K562 (cell line): Measurements from ENCODE around the gene CDK4. TPM values are rescaled to one million over a fixed set of nuclear protein-coding genes. Genes with fewer than 3 reads are reported as not detected.

Experiments
- ARNT ChIP-seq, 2 experiments: fragments of 450-650 bp; IDR thresholded peaks; 2 replicates each; pipeline ENCODE4 v1.6.1; 2016; ENCODE audit warnings: mild to moderate bottlenecking in 1 of 2
- ETV1 ChIP-seq: fragments of 450-650 bp; conservative IDR thresholded peaks from 2 replicates; pipeline ENCODE4 v1.6.1; 2016; ENCODE audit warnings: missing genetic modification characterization, control low read depth, low read depth, missing compliant biosample characterization
- HDAC1 ChIP-seq, 2 experiments: fragments of 450-650 bp; IDR thresholded peaks; 2 replicates each; pipeline ENCODE4 v1.6.1; 2016 to 2017; ENCODE audit warnings: inconsistent platforms in 1 of 2, mild to moderate bottlenecking in 1 of 2, moderate library complexity in 1 of 2
- HDAC2 ChIP-seq: fragments of 450-650 bp; IDR thresholded peaks from 2 replicates; pipeline ENCODE4 v1.6.1; 2016; ENCODE audit warnings: mild to moderate bottlenecking
- KLF1 ChIP-seq: fragments of 450-650 bp; IDR thresholded peaks from 2 replicates; pipeline ENCODE4 v1.6.1; 2016; ENCODE audit warnings: missing genetic modification characterization, missing compliant biosample characterization
- MXI1 ChIP-seq: IDR thresholded peaks from 2 replicates; pipeline ENCODE4 v1.6.1; 2011; ENCODE audit warnings: low read depth, mild to moderate bottlenecking, improper control_type of control experiment, low read length
- POLR2AphosphoS2 ChIP-seq: IDR thresholded peaks from 2 replicates; pipeline ENCODE4 v1.6.1; 2012; ENCODE audit warnings: low read length, improper control_type of control experiment
- POLR3G ChIP-seq: IDR thresholded peaks from 2 replicates; pipeline ENCODE4 v1.6.1; 2011; ENCODE audit not compliant: insufficient read length, insufficient replicate concordance; ENCODE audit errors: extremely low read depth
- SMARCE1 ChIP-seq: fragments of 450-650 bp; IDR thresholded peaks from 2 replicates; pipeline ENCODE4 v1.7.1; 2016; ENCODE audit warnings: mild to moderate bottlenecking
- SMC3 ChIP-seq: conservative IDR thresholded peaks from 2 replicates; pipeline ENCODE4 v1.6.1; 2011; ENCODE audit warnings: low read depth, low read length, improper control_type of control experiment; ENCODE audit not compliant: insufficient read depth
- TAF15 ChIP-seq: fragments of 200-400 bp; formaldehyde crosslinking; IDR thresholded peaks from 2 replicates; pipeline ENCODE4 v1.6.1; 2017; ENCODE audit warnings: mild to moderate bottlenecking, low read depth, low read length, moderate library complexity
- TBL1XR1 ChIP-seq, 2 experiments: IDR thresholded peaks; 2 replicates each; pipeline ENCODE4 v1.6.1; 2012; ENCODE audit warnings: improper control_type of control experiment in 2 of 2, low read length in 2 of 2, mild to moderate bottlenecking in 1 of 2
- TRIM24 ChIP-seq, 2 experiments: fragments of 450-650 bp; IDR thresholded peaks; 2 replicates each; pipeline ENCODE4 v1.6.1; 2016
- ZNF121 ChIP-seq: sonication (generic); formaldehyde crosslinking; conservative IDR thresholded peaks from 2 replicates; pipeline ENCODE4 v1.8.0; 2022; ENCODE audit warnings: missing genetic modification reagents
- ZNF134 ChIP-seq: fragments of 250-450 bp; sonication (Bioruptor Pico); conservative IDR thresholded peaks from 2 replicates; pipeline ENCODE4 v1.4.0; 2020
- ZNF140 ChIP-seq: fragments of 250-450 bp; sonication (Bioruptor Pico); IDR thresholded peaks from 2 replicates; pipeline ENCODE4 v1.8.0; 2021; ENCODE audit warnings: moderate library complexity, mild to moderate bottlenecking, inconsistent platforms
- polyA plus RNA-seq, 8 experiments: library from polyadenylated mRNA; depleted of rRNA in 4 of 8; stranded (reverse) in 5 of 8; unstranded in 3 of 8; fragments of >200 nt; fragmentation: Nextera tagmentation in 2 of 8; fragmentation: Illumina TruSeq in 1 of 8; extraction: Ambion mirVana in 2 of 8; extraction: Trizol in 1 of 8; gene quantifications; 2 replicates each; pipeline versions ENCODE4 v1.2.1 to v1.2.3, GENCODE V29; 2011 to 2014; ENCODE audit warnings: inconsistent platforms in 1 of 8, missing spikeins in 1 of 8
- total RNA-seq, 7 experiments: library from RNA; depleted of rRNA in 6 of 7; stranded (reverse); fragments of >200 nt in 6 of 7; fragmentation: Illumina TruSeq in 2 of 7; extraction: Trizol in 2 of 7; gene quantifications; 2 replicates each; pipeline versions ENCODE4 v1.2.1 to v1.2.3, GENCODE V29; 2011 to 2021; ENCODE audit warnings: low replicate concordance in 1 of 7
- TF ChIP-seq, protein P1 (sequence below): fragments of 250-450 bp; sonication (Bioruptor Pico); IDR thresholded peaks from 2 replicates; pipeline ENCODE4 v1.8.0; 2021; ENCODE audit warnings: mild to moderate bottlenecking, moderate library complexity
- TF ChIP-seq, protein P2 (sequence below): fragments of 250-450 bp; sonication (Bioruptor Pico); IDR thresholded peaks from 2 replicates; pipeline ENCODE4 v1.8.0; 2021; ENCODE audit warnings: moderate library complexity, mild to moderate bottlenecking, inconsistent platforms
- TF ChIP-seq, protein P3 (sequence below): fragments of 200-800 bp; sonication (Bioruptor generic); IDR thresholded peaks from 2 replicates; pipeline ENCODE4 v1.6.1; 2017; ENCODE audit warnings: missing genetic modification characterization, missing compliant biosample characterization
- TF ChIP-seq, protein P4 (sequence below): sonication (generic); formaldehyde crosslinking; IDR thresholded peaks from 2 replicates; pipeline ENCODE4 v1.8.0; 2023; ENCODE audit warnings: missing genetic modification reagents, mild to moderate bottlenecking, borderline replicate concordance

Gene CDK4
- total and polyA plus RNA-seq, 9 of the 15 experiments (the other 6 are each of a cell fraction or from before 2014, with no cell fraction given) = 37.8 to 436 (median 238) TPM

DNA sequence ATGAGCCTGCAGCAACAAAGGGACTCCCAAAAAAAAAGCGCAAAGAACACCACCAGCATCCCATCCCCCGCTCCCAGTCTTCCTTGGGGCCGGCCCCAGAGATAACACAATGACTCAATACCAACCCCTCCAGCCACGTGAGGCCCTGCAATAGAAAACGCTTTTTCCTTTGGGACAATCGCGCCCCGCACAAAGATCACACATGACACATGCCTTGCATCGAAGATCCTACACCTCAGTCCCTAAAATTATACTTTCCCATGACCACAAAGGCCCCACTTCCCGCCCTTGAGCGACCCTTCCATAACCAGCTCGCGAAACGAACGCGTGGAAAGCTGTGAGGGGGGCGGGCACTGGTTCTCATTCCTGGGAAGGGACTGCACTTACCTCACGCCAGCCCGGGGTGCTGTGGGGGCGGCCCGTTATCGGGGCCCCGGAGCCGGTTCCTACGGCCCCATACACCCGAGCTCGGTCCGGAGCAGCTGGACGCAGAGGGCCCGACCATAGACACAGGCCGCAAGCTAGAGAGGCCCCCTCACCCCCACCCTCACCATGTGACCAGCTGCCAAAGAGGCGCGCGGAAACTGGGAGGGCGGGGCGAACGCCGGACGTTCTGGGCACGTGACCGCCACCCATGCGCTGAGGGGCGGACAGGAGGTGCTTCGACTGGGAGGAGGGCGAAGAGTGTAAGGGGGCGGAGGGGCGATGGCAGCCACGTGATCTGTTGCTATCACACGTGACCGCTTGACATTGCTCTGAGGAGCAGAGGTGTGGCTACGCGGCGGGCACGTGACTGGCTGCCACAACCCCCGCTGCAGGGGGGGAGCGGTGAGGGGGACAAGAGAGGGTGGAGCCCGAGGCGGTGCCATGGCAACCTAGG is at the start of gene CDK4 (continued):
- TF ChIP-seq, protein P1, sequence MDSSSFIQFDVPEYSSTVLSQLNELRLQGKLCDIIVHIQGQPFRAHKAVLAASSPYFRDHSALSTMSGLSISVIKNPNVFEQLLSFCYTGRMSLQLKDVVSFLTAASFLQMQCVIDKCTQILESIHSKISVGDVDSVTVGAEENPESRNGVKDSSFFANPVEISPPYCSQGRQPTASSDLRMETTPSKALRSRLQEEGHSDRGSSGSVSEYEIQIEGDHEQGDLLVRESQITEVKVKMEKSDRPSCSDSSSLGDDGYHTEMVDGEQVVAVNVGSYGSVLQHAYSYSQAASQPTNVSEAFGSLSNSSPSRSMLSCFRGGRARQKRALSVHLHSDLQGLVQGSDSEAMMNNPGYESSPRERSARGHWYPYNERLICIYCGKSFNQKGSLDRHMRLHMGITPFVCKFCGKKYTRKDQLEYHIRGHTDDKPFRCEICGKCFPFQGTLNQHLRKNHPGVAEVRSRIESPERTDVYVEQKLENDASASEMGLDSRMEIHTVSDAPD (CRISPR knock-in tag) = no peak
- no peak for TF ChIP-seq SMC3
- TF ChIP-seq TAF15 = no peak
- TF ChIP-seq ETV1 (tag) = peak; percentile 62
- peak in 1 of 2 experiments; percentile 36; a peak in 2 of 4 replicates for TF ChIP-seq TBL1XR1 (IDR thresholded peaks at IDR 0.05; ENCODE audit: low read length in 2 of 2)
- peak; percentile 88 for TF ChIP-seq HDAC2
- no peak for TF ChIP-seq POLR2AphosphoS2
- TF ChIP-seq, protein P2, sequence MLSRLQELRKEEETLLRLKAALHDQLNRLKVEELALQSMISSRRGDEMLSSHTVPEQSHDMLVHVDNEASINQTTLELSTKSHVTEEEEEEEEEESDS = no peak
- TF ChIP-seq ZNF121 (CRISPR knock-in tag) = no peak
- no peak for TF ChIP-seq ZNF140
- peak in 1 of 2 experiments; percentile 92; a peak in 2 of 4 replicates for TF ChIP-seq HDAC1 (IDR thresholded peaks at IDR 0.05)
- TF ChIP-seq, protein P3, sequence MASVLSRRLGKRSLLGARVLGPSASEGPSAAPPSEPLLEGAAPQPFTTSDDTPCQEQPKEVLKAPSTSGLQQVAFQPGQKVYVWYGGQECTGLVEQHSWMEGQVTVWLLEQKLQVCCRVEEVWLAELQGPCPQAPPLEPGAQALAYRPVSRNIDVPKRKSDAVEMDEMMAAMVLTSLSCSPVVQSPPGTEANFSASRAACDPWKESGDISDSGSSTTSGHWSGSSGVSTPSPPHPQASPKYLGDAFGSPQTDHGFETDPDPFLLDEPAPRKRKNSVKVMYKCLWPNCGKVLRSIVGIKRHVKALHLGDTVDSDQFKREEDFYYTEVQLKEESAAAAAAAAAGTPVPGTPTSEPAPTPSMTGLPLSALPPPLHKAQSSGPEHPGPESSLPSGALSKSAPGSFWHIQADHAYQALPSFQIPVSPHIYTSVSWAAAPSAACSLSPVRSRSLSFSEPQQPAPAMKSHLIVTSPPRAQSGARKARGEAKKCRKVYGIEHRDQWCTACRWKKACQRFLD (CRISPR knock-in tag) = peak; percentile 95
- TF ChIP-seq POLR3G = no peak
- peak; percentile 79 for TF ChIP-seq KLF1
- TF ChIP-seq MXI1 = peak; percentile 89; the same call in 1 of the 2 replicates
- TF ChIP-seq TRIM24 (IDR thresholded peaks at IDR 0.05) = peak; percentile 43 to 59
- TF ChIP-seq SMARCE1 = peak; percentile 87
- TF ChIP-seq, protein P4, sequence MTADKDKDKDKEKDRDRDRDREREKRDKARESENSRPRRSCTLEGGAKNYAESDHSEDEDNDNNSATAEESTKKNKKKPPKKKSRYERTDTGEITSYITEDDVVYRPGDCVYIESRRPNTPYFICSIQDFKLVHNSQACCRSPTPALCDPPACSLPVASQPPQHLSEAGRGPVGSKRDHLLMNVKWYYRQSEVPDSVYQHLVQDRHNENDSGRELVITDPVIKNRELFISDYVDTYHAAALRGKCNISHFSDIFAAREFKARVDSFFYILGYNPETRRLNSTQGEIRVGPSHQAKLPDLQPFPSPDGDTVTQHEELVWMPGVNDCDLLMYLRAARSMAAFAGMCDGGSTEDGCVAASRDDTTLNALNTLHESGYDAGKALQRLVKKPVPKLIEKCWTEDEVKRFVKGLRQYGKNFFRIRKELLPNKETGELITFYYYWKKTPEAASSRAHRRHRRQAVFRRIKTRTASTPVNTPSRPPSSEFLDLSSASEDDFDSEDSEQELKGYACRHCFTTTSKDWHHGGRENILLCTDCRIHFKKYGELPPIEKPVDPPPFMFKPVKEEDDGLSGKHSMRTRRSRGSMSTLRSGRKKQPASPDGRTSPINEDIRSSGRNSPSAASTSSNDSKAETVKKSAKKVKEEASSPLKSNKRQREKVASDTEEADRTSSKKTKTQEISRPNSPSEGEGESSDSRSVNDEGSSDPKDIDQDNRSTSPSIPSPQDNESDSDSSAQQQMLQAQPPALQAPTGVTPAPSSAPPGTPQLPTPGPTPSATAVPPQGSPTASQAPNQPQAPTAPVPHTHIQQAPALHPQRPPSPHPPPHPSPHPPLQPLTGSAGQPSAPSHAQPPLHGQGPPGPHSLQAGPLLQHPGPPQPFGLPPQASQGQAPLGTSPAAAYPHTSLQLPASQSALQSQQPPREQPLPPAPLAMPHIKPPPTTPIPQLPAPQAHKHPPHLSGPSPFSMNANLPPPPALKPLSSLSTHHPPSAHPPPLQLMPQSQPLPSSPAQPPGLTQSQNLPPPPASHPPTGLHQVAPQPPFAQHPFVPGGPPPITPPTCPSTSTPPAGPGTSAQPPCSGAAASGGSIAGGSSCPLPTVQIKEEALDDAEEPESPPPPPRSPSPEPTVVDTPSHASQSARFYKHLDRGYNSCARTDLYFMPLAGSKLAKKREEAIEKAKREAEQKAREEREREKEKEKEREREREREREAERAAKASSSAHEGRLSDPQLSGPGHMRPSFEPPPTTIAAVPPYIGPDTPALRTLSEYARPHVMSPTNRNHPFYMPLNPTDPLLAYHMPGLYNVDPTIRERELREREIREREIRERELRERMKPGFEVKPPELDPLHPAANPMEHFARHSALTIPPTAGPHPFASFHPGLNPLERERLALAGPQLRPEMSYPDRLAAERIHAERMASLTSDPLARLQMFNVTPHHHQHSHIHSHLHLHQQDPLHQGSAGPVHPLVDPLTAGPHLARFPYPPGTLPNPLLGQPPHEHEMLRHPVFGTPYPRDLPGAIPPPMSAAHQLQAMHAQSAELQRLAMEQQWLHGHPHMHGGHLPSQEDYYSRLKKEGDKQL (CRISPR knock-in tag) = peak; percentile 87; the same call in 1 of the 2 replicates
- TF ChIP-seq ZNF134 = no peak; the same call in 1 of the 2 replicates
- peak in 1 of 2 experiments; percentile 86; a peak in 1 of 4 replicates for TF ChIP-seq ARNT (IDR thresholded peaks at IDR 0.05)
